Stimulated activated CD4-positive, alpha-beta T cell treated with anti-CD3 and anti-CD28 coated beads, TNF-alpha, amount 100 ng/mL, for 24 hours (primary cell): ENCODE data around the gene TARP.

Source experiments
- DNase-seq, 3 experiments: peaks; one replicate each; pipeline ENCODE4 v3.0.0-alpha.2; 2020; ENCODE audit warnings: low read depth in 3 of 3

Gene TARP

GRCh38 chr7:38217672-38218071 is 55.8 kb downstream of the TARP start:
- no peak for DNase-seq

- peak; percentile 39 to 69 (median 67) for DNase-seq
Measured at GRCh38 chr7:38215735-38216670, 57.4 kb downstream of the TARP start.

GRCh38 chr7:38215115-38215514 is 58.3 kb downstream of the TARP start:
- no peak for DNase-seq

- no peak for DNase-seq
Measured at GRCh38 chr7:38211940-38212339, 61.5 kb downstream of the TARP start.

- no peak for DNase-seq
Measured at GRCh38 chr7:38211486-38211885, 62.0 kb downstream of the TARP start.
